ENCODE data around the gene DHX16.

DHX16 gene

DNA sequence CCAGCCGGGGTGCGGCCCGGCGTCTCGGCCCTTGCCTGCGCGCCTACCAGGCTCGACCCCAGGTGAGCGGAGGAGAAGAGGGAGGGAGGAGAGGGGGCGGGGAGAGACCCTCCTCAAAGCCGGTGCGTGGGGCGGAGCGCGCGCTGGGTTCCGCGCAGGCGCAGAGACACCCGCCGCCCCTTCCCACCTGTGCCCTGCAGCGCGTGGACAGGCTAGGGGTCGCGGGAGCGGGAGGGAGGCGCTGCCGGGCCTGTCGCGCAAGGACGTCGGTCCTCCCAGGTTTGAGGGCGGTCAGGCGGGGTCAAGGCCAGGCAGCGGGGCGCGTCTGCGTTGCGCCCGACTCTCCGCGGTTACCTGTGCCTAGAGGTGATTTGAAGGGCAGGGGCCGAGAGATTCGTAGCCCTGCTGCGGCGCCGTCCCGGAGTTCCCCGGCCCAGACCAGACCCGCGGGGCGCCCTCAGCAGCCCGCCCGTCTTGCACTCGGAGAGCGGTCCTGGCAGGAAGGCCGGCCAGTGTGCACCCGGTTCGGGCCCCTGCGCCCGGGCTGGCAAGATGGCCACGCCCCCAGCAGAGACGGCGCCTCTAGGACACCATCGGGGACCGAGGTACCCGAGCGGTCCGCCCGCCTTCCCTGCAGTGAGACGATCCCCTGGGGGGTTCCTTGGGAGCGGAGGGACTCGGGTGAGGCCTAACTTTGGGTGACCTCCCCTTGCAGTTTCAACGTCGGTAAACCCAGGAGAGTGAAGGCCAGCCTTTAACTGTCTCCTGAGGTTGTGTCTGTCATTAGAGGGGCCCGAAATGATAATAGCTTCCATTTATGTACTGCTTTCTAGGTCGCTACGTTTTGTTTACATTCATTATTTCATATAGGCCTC lies 25.3 kb downstream of the DHX16 start:
- H2AFZ ChIP-seq (ENCODE audit: low read depth, low read length) = peak overlapping the region; percentile 90
- peaks cover 16% of the 10 kb centered on the region for H3K4me1 ChIP-seq (ENCODE audit: insufficient read depth, low read length)
- H3K4me3 ChIP-seq (ENCODE audit: low read length) = peak overlapping the region; percentile 94
- H3K27me3 ChIP-seq (ENCODE audit: insufficient read depth, low read length) = no peaks in the 10 kb centered on the region
- no peaks in the 10 kb centered on the region for H3K9me3 ChIP-seq (ENCODE audit: low read length)
- H3K36me3 ChIP-seq (ENCODE audit: insufficient read depth, low read length) = peaks cover 49% of the 10 kb centered on the region

DNA sequence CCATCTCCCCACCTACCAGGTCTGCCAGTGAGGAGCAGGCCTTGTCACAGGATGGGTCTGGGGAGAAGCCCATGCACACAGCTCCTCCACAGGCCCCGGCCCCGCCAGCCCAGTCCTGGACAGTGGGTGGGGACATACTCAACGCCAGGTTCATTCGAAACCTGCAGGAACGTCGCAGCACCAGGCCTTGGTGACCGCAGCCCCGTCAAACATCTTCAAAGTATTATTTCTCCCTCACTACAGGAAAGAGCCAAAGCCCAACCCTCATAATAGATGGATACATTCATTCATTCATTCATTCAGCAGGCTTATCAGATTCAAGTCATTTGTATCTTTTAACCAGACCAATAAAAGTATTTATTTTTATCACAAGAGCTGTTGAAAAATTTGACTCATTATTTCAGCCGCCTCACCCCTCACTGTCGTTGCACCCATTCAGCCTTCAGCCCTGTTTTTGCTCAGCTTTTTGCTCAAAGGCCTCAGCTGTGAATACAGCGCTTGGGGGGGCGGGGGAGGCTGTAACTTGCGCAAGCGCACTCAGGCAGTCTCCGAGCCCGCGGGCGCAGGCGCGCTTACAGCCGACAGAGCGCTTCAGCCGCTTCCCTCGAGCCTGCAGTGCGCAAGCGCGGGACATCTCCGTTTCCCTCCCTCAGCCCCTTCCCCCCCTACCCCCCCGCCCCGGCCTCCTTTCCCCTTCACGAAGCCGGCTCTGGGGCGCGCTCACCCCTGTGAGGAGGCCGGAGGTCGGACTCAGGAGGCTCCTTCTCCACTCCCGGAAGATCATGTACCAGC lies 26.2 kb downstream of the DHX16 start, which contains the start of gene C6orf136:
Gene C6orf136, plus strand, starts transcription at position 684 of the 792 bp plus-strand sequence. Its CDS starts 99 bp downstream, at position 783.
- Histone ChIP-seq H2AFZ (ENCODE audit: low read depth, low read length) (peak within 1 kb of the TSS; percentile 90), H3K9me3 (ENCODE audit: low read length) (no peaks in the 10 kb centered on the region), H3K27me3 (ENCODE audit: insufficient read depth, low read length) (no peaks in the 10 kb centered on the region), H3K4me1 (ENCODE audit: insufficient read depth, low read length) (peaks cover 16% of the 10 kb centered on the region), H3K4me3 (ENCODE audit: low read length) (peak within 1 kb of the TSS; percentile 94), H3K36me3 (ENCODE audit: insufficient read depth, low read length) (peaks cover 47% of the 10 kb centered on the region)

DNA sequence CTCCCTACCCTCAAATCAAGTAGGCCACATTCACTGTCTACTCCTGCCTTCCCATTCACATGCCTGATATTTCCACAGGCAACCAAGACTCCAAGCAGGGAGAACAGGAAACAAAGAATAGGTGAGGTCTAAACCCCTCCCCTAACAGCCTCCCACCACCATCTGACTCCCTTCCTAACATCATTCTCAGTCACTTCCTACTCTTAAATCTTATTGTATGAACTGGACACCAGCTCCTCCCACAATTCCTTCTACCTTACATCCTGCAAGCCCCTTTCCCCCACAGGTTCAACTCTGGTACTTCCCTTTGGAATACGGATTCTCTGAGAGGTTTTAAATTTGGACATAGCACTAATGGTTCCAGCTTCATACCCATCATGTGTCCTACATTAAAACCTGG lies 26.8 kb downstream of the DHX16 start:
- peaks cover 48% of the 10 kb centered on the region for H3K36me3 ChIP-seq (ENCODE audit: insufficient read depth, low read length)
- H3K9me3 ChIP-seq (ENCODE audit: low read length) = no peaks in the 10 kb centered on the region
- H3K4me1 ChIP-seq (ENCODE audit: insufficient read depth, low read length) = peaks cover 16% of the 10 kb centered on the region
- no peak overlapping the region for H2AFZ ChIP-seq (ENCODE audit: low read depth, low read length)
- H3K4me3 ChIP-seq (ENCODE audit: low read length) = no peak overlapping the region
- H3K27me3 ChIP-seq (ENCODE audit: insufficient read depth, low read length) = no peaks in the 10 kb centered on the region

DNA sequence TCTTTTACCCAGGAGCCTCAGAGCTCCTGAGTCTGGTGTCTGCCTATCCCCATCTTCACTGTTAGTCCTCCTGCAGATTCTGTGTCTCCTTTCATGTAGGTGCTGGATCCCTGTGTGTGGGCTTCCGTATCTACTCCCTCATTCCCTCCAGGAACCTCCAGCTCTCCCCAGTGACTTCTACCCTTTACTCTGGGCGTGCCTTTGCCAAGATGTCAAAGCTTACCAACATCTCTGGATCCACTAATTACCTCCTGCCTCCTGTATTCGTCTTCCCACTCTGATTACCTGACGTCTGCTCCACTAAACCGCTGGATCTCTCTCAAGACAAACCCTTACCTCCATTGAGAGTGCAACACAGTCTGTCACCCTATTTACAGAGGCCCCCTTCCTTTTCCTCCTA lies 28.0 kb downstream of the DHX16 start:
- Histone ChIP-seq H3K36me3 (ENCODE audit: insufficient read depth, low read length) (peaks cover 56% of the 10 kb centered on the region), H3K4me1 (ENCODE audit: insufficient read depth, low read length) (peaks cover 16% of the 10 kb centered on the region), H3K9me3 (ENCODE audit: low read length) (no peaks in the 10 kb centered on the region), H3K4me3 (ENCODE audit: low read length) (no peak overlapping the region), H3K27me3 (ENCODE audit: insufficient read depth, low read length) (no peaks in the 10 kb centered on the region), H2AFZ (ENCODE audit: low read depth, low read length) (no peak overlapping the region)

DNA sequence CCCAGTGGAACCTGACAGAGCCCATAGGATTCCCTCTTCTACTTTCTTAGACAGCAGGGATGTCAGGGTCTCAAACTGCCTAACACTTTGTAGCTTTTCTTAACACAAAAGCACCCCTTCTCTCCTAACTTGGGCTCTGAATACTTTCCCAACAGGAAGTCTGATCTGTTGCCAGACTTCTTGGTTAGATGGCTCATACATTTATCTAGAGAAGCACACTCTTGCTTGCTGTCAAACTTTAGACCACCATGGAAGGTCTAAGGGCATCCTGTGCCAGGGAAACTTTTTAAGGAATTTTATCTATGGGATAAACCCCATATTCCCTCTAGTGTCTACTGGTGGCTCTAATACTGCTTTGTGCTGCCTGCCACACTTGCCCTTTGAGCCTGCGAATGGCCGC lies 29.1 kb downstream of the DHX16 start:
- no peak overlapping the region for H2AFZ ChIP-seq (ENCODE audit: low read depth, low read length)
- H3K27me3 ChIP-seq (ENCODE audit: insufficient read depth, low read length) = no peaks in the 10 kb centered on the region
- peaks cover 16% of the 10 kb centered on the region for H3K4me1 ChIP-seq (ENCODE audit: insufficient read depth, low read length)
- H3K4me3 ChIP-seq (ENCODE audit: low read length) = no peak overlapping the region
- H3K36me3 ChIP-seq (ENCODE audit: insufficient read depth, low read length) = peaks cover 60% of the 10 kb centered on the region
- H3K9me3 ChIP-seq (ENCODE audit: low read length) = no peaks in the 10 kb centered on the region

DNA sequence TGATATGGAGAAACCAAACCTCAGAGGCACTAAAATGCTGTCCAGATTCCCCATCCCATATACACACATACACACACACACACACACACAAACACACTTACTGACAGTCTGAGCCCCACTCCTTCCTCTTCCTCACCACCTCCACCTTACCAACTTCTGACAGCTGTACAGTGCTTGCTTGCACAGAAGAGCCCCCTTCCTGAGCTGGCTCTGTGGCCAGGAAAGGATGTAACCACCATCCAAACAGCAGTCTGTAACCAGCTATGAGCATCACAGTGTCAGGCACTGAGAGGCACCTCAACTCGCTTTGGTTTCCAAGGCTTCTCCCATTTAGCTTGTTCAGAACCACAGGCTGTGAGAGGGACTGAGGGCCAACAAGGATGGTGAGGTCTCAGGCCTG lies 31.8 kb downstream of the DHX16 start:
- no peaks in the 10 kb centered on the region for H3K27me3 ChIP-seq (ENCODE audit: insufficient read depth, low read length)
- peaks cover 3% of the 10 kb centered on the region for H3K4me1 ChIP-seq (ENCODE audit: insufficient read depth, low read length)
- H3K9me3 ChIP-seq (ENCODE audit: low read length) = no peaks in the 10 kb centered on the region
- no peak overlapping the region for H2AFZ ChIP-seq (ENCODE audit: low read depth, low read length)
- peaks cover 73% of the 10 kb centered on the region for H3K36me3 ChIP-seq (ENCODE audit: insufficient read depth, low read length)
- no peak overlapping the region for H3K4me3 ChIP-seq (ENCODE audit: low read length)

DNA sequence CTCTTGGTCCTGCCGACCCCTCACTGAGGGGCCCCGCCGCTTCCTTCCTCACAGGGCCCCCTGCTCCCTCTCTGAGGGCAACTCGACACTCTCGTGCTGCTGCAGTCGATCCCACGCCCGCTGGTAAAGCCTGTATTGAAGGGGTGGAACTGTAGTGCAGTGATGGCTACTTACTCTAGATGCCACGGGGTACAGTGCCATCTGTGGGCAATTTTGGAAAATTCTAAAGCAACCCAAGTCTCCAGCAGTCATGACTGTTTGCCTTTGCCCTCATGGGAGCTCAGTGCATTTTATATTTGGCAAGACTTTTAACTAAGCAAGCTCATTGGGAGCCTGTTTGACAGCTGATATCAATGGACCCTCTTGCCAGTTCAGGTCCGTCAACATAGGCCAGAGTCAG lies 32.3 kb downstream of the DHX16 start:
- H3K9me3 ChIP-seq (ENCODE audit: low read length) = no peaks in the 10 kb centered on the region
- no peaks in the 10 kb centered on the region for H3K27me3 ChIP-seq (ENCODE audit: insufficient read depth, low read length)
- peaks cover 75% of the 10 kb centered on the region for H3K36me3 ChIP-seq (ENCODE audit: insufficient read depth, low read length)
- H2AFZ ChIP-seq (ENCODE audit: low read depth, low read length) = no peak overlapping the region
- H3K4me1 ChIP-seq (ENCODE audit: insufficient read depth, low read length) = no peaks in the 10 kb centered on the region
- no peak overlapping the region for H3K4me3 ChIP-seq (ENCODE audit: low read length)

DNA sequence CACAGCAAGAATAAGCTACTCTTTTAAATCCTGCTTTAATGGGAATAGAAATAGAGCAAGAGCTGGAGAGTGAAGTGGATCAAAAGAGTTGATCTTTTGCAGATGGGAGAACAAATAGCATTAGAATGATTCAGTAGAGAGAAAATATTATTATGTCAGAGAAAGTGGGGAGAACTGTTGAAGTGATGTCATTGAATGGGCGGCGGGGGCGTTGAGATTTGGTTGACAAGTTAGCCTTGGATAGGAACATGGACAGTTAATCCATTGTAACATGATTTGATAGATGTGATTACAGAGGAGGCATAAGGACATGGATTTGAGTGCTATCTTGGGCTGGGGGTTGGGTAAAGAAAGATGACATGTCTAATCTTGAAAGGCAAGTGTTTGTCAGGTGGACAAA lies 37.0 kb downstream of the DHX16 start:
- H3K36me3 ChIP-seq (ENCODE audit: insufficient read depth, low read length) = peaks cover 68% of the 10 kb centered on the region

DNA sequence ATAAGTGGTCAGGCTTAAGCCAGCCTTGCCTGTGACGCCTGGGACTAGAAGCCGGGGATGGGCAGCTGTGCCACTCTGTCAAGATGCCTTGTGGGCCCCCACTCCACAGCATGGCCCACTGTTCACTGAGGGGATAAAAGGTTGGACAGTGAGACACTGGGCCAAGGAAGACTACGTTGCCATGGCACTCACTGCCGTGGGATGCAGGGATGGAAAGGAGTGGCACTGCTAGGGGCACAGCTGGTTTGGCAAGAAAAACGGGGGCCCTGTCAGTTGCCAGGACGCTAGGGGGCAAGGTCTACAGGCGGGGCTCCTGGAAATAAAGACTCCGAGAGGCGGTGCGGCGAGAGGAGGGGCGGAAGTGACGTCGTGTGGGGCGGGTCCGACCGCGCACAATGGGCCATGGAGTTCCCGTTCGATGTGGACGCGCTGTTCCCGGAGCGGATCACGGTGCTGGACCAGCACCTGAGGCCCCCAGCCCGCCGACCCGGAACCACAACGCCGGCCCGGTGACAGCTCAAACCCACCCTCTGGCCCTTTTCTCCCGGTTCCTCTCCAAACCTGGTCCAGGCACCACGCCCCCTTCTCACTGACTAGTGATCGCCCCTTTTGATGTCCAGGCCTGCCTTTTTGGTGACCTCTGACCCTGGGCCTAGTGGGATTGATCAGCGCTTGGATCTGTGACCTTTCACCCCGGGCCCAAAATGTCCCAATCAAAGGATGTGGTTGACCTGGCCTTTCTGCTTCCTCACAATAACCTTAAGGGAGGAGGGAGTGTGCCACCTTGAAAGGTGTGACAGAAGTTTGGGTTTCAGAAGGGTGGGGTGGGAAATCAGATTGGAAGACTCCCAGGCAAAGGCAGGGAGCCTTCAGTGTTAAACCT lies 46.1 kb downstream of the DHX16 start, which contains the start of gene ATAT1:
Gene ATAT1, plus strand, starts transcription at position 391 of the 883 bp plus-strand sequence.
- Histone ChIP-seq H3K4me3 (ENCODE audit: low read length) (peak within 1 kb of the TSS; percentile 83), H3K36me3 (ENCODE audit: insufficient read depth, low read length) (peaks cover 63% of the 10 kb centered on the region), H2AFZ (ENCODE audit: low read depth, low read length) (no peak within 1 kb of the TSS), H3K27me3 (ENCODE audit: insufficient read depth, low read length) (no peaks in the 10 kb centered on the region), H3K4me1 (ENCODE audit: insufficient read depth, low read length) (peaks cover 10% of the 10 kb centered on the region), H3K9me3 (ENCODE audit: low read length) (no peaks in the 10 kb centered on the region)

More for the DNA sequence above, 37.0 kb downstream of the DHX16 start:
- no peak overlapping the region for H3K4me3 ChIP-seq (ENCODE audit: low read length)
- H2AFZ ChIP-seq (ENCODE audit: low read depth, low read length) = no peak overlapping the region
- H3K4me1 ChIP-seq (ENCODE audit: insufficient read depth, low read length) = no peaks in the 10 kb centered on the region
- no peaks in the 10 kb centered on the region for H3K9me3 ChIP-seq (ENCODE audit: low read length)
- no peaks in the 10 kb centered on the region for H3K27me3 ChIP-seq (ENCODE audit: insufficient read depth, low read length)

DNA sequence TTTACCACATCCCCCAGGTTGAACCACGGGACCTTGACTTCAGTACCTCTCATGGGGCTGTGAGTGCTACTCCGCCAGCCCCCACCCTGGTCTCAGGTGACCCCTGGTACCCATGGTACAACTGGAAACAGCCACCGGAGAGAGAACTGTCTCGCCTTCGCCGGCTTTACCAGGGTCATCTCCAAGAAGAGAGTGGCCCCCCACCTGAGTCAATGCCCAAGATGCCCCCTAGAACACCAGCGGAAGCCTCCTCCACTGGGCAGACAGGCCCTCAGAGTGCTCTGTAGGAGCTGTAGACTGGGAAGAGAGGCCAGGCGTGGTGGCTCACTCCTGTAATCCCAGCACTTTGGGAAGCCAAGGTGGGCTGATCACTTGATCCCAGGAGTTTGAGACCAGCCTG lies 47.3 kb downstream of the DHX16 start:
- Histone ChIP-seq H2AFZ (ENCODE audit: low read depth, low read length) (no peak overlapping the region), H3K4me1 (ENCODE audit: insufficient read depth, low read length) (peaks cover 10% of the 10 kb centered on the region), H3K36me3 (ENCODE audit: insufficient read depth, low read length) (peaks cover 65% of the 10 kb centered on the region), H3K9me3 (ENCODE audit: low read length) (no peaks in the 10 kb centered on the region), H3K4me3 (ENCODE audit: low read length) (no peak overlapping the region), H3K27me3 (ENCODE audit: insufficient read depth, low read length) (no peaks in the 10 kb centered on the region)

DNA sequence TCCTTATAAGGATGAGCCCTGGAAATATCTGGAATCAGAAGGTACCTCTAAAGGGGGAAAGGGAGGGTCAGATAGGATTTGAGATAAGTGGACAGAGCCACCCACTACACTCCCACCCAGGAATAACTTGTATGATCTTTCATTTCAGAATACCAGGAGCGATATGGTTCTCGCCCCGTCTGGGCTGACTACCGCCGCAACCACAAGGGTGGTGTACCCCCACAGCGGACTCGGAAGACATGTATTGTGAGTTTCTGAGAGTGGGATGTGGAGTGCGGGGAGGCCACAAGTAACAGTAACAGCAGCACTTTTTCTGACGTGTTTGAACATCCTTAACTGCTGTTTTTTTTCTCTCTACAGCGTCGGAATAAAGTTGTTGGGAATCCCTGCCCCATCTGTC lies 53.2 kb downstream of the DHX16 start:
- H3K4me1 ChIP-seq (ENCODE audit: insufficient read depth, low read length) = peaks cover 15% of the 10 kb centered on the region
- H2AFZ ChIP-seq (ENCODE audit: low read depth, low read length) = no peak overlapping the region
- H3K9me3 ChIP-seq (ENCODE audit: low read length) = no peaks in the 10 kb centered on the region
- H3K27me3 ChIP-seq (ENCODE audit: insufficient read depth, low read length) = no peaks in the 10 kb centered on the region
- no peak overlapping the region for H3K4me3 ChIP-seq (ENCODE audit: low read length)
- H3K36me3 ChIP-seq (ENCODE audit: insufficient read depth, low read length) = peaks cover 43% of the 10 kb centered on the region

DNA sequence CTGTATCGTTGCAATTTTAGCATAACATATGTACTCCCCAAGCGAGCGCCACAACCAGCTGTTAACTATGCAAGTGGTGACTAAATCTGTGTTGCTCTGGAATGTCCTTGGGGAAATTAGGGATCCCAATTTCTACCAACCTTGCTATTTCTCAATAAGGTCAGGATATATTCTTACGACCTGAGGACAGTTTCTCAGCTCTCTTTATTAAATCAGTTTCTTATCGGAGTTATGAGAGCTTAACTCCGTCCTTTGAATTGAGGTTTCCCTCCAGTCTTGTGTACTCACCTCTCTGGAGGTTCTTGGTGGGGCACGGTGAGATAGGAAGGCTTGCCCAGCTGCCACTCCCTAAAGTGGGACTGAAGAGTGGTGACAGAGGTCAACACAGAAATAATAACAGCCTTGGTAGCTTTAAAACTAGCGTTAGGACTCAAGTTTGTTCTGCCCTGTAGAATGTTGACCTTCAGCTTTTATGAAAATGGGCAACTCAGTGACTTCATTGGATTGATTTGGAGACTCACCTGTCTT lies 54.5 kb downstream of the DHX16 start:
- H3K4me3 ChIP-seq (ENCODE audit: low read length) = peak overlapping the region; percentile 90
- H3K9me3 ChIP-seq (ENCODE audit: low read length) = no peaks in the 10 kb centered on the region
- H3K4me1 ChIP-seq (ENCODE audit: insufficient read depth, low read length) = peaks cover 27% of the 10 kb centered on the region
- no peaks in the 10 kb centered on the region for H3K27me3 ChIP-seq (ENCODE audit: insufficient read depth, low read length)
- H2AFZ ChIP-seq (ENCODE audit: low read depth, low read length) = no peak overlapping the region
- peaks cover 44% of the 10 kb centered on the region for H3K36me3 ChIP-seq (ENCODE audit: insufficient read depth, low read length)

Measured in neuron (in vitro differentiated cells).